Measurements from ENCODE around the gene XRN2. TPM values are rescaled to one million over a fixed set of nuclear protein-coding genes. Genes with fewer than 3 reads are reported as not detected.

The XRN2 gene
- total and polyA plus RNA-seq, 12 donors: 9.5 to 39.8 (median 31.7) TPM

DNA sequence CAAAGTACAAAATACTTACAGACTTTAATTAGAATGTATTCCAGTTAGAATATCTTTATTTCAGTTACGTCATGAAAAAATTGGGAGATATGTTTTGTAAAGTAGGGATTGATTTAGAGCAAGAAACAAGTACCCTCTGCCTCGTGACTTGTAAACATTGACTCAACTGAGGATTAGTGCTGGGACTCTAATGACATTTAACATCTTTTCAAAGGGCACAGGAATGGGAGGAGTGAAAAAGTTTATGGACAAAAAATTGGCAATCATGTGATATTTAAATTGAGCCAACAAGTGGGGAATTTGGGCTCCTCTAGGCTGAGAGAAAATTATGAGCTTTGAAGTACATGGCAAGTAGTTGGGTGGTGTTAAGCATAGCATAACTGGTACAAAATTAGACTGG is 68.9 kb downstream of the XRN2 start:
- H3K4me1 ChIP-seq: peaks cover 0 to 7% (median 0%) of the 10 kb centered on the region in 9 donors
- 89 to 98% methylated on average over 2 of the region's 2 CpGs for WGBS, 2 donors
- ATAC-seq (no peak), DNase-seq (no peak)
- no peaks in the 10 kb centered on the region for H3K27me3 ChIP-seq
- H3K36me3 ChIP-seq: peaks cover 0 to 84% (median 18%) of the 10 kb centered on the region in 9 donors
- H3K27ac ChIP-seq: no peak overlapping the region
- H3K4me3 ChIP-seq: no peak overlapping the region
- intact Hi-C loops (cut with DNase I): loop anchor here in 3 of 10 donors (10.0 kb wide), 4 partner anchors 63 to 237 kb away; partner anchors contain the start of gene XRN2 (in 1 of the 3)
- TF ChIP-seq, protein P1, sequence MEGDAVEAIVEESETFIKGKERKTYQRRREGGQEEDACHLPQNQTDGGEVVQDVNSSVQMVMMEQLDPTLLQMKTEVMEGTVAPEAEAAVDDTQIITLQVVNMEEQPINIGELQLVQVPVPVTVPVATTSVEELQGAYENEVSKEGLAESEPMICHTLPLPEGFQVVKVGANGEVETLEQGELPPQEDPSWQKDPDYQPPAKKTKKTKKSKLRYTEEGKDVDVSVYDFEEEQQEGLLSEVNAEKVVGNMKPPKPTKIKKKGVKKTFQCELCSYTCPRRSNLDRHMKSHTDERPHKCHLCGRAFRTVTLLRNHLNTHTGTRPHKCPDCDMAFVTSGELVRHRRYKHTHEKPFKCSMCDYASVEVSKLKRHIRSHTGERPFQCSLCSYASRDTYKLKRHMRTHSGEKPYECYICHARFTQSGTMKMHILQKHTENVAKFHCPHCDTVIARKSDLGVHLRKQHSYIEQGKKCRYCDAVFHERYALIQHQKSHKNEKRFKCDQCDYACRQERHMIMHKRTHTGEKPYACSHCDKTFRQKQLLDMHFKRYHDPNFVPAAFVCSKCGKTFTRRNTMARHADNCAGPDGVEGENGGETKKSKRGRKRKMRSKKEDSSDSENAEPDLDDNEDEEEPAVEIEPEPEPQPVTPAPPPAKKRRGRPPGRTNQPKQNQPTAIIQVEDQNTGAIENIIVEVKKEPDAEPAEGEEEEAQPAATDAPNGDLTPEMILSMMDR (IDR thresholded peaks at IDR 0.05): no peak
- H3K9me3 ChIP-seq: no peaks in the 10 kb centered on the region

DNA sequence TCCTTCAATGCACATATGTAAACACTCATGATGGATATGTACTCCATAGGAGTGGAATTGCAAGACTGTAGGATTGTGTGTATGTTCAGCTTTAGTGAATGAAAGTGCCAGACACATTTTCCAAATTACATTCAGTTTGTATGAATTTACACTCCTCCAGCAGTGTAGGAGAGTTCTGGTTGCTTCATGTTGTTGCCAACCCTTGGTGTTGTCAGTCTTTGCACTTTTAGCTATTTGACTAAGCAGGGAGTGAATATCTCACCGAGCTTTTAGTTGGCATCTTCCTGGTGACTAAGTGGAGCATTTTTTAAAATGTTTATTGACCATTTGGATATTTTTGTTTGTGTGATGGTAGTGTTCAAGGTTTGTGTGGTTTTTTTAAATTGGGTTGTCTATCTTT is 70.3 kb downstream of the XRN2 start:
- Histone ChIP-seq H3K27ac (no peak overlapping the region), H3K4me3 (no peak overlapping the region), H3K4me1 (peaks cover 0 to 7% (median 0%) of the 10 kb centered on the region in 9 donors), H3K27me3 (no peaks in the 10 kb centered on the region), H3K9me3 (no peaks in the 10 kb centered on the region), H3K36me3 (peaks cover 0 to 82% (median 10%) of the 10 kb centered on the region in 9 donors)
- TF ChIP-seq, protein P1 (IDR thresholded peaks at IDR 0.05): no peak
- WGBS, 2 donors: 56 to 71% methylated on average over 1 of the region's 1 CpG
- ATAC-seq (no peak), DNase-seq (no peak)
- intact Hi-C loops (cut with DNase I): loop anchor here in 3 of 10 donors (10.0 kb wide), 4 partner anchors 61 to 239 kb away; partner anchors contain the start of gene XRN2 (in 1 of the 3)

GRCh38 chr20:21376626-21377025 is 73.5 kb downstream of the XRN2 start:
- H3K4me1 ChIP-seq: peaks cover 0 to 12% (median 0%) of the 10 kb centered on the region in 9 donors
- TF ChIP-seq, protein P1 (IDR thresholded peaks at IDR 0.05): no peak
- ATAC-seq (no peak), DNase-seq (no peak)
- WGBS, 2 donors: 97 to 98% methylated on average over 3 of the region's 3 CpGs
- H3K9me3 ChIP-seq: no peaks in the 10 kb centered on the region
- H3K27me3 ChIP-seq: no peaks in the 10 kb centered on the region
- peaks cover 0 to 70% (median 4%) of the 10 kb centered on the region in 9 donors for H3K36me3 ChIP-seq
- no peak overlapping the region for H3K27ac ChIP-seq
- intact Hi-C loops (cut with DNase I): loop anchor here in 3 of 10 donors (10.0 kb wide), 4 partner anchors 58 to 242 kb away; partner anchors contain the start of gene XRN2 (in 1 of the 3)
- no peak overlapping the region for H3K4me3 ChIP-seq

DNA sequence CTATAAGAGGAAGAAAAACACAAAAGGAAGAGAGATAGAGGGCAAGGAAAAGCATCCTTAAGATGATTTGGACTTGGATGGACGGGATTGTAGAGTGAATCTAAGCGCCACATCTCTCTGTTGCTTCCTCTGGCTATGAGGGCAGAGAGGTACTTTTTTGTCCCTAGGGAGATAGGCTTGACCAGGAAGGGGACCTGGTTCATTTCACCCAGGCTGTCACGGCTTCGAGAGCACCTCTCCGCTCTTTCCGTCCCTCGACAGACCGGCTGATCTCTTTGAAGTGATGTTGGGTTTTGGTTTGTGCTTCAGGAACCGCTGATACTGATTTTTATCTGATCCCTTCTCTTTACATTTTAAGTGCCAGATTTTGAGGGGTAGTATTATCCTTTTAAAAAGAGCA is 74.6 kb downstream of the XRN2 start:
- Histone ChIP-seq H3K27ac (no peak overlapping the region), H3K36me3 (peaks cover 0 to 73% (median 8%) of the 10 kb centered on the region in 9 donors), H3K27me3 (no peaks in the 10 kb centered on the region), H3K4me1 (peaks cover 0 to 12% (median 0%) of the 10 kb centered on the region in 9 donors), H3K9me3 (no peaks in the 10 kb centered on the region), H3K4me3 (no peak overlapping the region)
- no peak for ATAC-seq
- intact Hi-C loops (cut with DNase I): loop anchor here in 3 of 10 donors (10.0 kb wide), 4 partner anchors 57 to 243 kb away; partner anchors contain the start of gene XRN2 (in 1 of the 3)
- TF ChIP-seq, protein P1 (IDR thresholded peaks at IDR 0.05): no peak
- WGBS, 2 donors: 71 to 81% methylated on average over 9 of the region's 9 CpGs
- DNase-seq: no peak

All from heart right ventricle (tissue), 16 donors.